RPMI8226 (cell line): ENCODE results near the gene MYT1.
A peak's percentile ranks its signal among the peaks of the same experiment; 100 is the strongest.

Experiments
- DNase-seq: peaks from one replicate; pipeline ENCODE4 v3.0.0-alpha.2; 2015

Gene MYT1

DNA sequence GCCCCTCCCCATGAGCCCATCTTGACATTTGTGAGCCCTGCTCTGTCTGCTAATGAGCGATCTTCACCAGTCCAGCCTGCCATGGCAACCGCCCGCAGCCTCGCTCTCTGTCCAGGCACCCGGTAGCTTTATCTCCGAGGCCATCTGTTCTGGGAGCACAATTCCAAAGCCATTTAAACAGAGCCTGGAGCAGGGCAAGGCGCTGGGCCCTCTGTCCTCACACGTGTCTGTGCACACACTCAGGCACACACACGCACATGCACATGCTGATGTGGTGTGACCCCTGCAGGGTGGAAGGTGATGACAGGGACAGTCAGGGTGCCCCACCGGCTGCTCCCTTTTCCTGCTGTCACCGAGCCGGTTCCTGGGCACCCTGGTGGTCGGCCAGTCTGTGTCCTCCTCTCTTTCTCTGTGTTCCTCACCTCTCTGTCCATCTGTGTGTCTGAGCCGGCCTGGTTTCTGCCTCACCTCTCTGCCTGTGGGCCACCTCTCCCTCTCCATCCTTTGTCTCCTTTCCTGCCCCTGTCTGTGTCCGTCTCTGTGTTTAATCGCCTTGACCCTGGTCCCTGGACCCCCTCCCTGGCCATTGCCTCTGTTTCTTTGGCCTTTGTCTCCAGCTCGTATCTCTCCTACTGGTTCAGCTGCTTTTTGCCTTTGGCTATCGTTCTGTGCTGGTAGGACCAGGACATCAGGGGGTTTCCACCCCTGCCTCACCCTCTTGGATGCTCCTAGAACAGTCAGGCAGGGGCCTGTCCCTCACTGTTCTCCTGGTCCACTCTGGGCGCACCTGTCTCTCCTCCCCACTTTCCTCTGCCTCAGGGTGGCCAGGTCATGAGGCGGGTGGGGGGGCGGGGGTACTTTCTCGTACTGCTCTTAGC lies 8.8 kb upstream of the MYT1 start:
- DNase-seq: no peak

DNA sequence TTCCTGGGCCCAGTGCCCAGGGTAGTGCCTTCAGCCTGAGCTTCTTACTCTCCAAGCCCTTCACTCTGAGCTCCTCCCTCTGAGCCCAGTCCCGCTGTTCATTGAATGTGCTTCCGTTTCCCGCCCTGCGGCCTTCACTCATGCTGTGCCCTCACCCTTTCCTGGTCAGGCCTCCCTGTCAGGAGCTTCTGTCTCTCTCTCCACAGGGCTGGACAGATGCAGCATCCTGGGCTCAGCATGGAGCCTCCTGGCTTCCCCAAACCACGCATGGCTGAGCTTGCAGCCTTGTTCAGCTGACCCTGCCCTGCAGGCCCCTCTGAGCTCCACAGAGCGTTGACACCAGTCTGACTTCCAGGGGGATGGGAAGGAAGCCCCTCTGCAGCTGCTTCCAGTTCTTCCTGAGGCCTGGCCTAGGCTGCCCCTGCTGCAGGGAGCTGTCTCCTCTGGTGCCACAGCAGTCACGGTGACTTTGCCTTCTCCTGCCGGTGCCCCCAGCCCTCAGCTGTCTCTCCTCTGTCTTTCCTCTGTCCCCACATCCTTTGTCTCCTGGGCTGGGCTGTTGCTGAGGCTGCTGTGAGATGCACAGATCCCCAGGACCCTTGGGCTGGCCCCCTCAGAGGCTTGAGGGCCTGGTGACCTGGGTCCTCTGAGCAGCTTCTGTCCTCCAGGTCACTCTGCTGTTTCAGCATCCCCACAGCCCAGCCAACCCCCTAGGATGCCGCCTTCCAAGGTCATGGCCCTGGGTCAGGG lies 7.9 kb upstream of the MYT1 start:
- DNase-seq: peak; percentile 23

GRCh38 chr20:64156886-64157875 lies 7.1 kb upstream of the MYT1 start:
- no peak for DNase-seq

- DNase-seq: no peak
Observed at GRCh38 chr20:64157878-64158277, 6.4 kb upstream of the MYT1 start.

GRCh38 chr20:64158346-64159285 lies 5.6 kb upstream of the MYT1 start:
- no peak for DNase-seq

DNA sequence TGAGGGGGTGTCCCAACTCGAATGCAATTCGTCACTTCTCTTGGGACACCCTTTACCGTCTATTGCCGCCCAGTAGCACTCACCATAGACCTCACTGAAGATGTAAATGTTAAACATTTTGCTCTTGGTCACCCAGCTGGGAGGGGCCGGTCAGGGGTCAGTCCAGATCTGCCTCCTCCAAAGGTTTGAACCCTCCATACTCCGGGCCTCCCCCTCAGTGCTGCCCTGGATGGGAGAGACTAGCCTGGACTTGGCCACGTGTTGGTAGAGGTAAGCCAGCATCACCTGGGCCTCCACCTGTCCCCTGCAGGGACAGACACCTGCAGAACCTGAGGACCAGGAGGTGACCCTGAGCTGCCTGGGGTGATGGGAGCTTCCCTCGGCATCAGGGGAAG lies 5.0 kb upstream of the MYT1 start:
- no peak for DNase-seq

GRCh38 chr20:64159711-64160110 lies 4.5 kb upstream of the MYT1 start:
- DNase-seq: no peak

DNA sequence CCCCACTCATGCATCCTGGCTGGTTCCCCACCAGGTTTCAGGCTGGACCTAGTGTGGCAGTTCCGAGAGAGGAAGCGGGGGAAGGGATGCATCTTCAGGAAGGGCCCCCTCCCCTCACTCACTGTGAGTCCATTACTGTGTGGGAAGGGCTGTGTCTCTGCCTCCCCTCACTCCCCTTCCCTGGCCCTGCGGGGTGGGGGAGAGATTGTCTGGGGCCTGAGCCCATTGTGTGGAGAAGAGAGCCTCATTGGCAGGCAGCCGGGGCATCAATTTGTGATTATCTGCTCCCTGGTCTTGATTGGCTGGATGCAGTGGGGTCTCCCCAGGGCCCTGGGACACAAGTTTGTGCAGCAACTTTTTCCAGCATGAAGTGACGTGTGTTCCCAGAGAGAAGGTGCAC lies 4.1 kb upstream of the MYT1 start:
- no peak for DNase-seq

DNA sequence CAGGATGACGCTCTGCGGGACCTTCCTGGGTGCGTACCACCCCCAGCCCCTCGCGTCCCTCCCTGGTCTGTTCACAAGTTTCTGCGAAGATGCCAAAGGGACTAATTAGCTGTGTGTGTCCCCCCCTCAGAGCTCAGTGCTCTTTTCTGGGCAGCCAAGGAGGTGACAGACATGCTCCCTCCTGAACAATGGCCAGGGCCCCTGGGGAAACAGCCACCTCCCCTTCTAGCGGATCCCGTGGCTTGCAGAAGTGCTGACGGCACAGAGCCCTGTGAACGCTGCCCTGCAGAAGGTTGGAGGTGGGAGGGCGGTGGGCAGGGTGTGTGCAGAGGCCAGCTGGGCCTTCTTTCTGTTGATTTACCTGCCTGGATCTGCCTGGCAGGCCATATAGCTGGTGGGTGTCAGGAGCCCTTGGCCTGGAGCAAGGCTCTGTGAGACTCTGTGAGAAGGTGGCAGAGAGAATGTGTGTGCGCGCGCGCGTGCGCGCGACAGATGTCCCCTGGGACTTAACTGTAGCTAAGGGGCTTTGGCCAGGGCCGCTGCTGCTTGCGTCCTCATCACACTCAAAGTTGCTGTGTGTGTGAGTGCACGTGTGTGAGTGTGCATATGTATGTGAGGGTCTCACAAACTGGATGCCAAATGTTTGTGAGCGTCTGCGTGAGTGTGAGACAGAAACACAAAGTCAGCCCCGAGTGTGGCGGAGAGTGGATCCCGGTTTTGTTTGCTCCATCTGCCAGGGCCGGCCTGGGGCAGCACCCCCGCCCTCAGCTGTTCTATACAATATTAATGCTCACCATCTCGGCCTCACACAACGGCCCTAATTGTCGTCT lies 3.5 kb upstream of the MYT1 start:
- no peak for DNase-seq

DNA sequence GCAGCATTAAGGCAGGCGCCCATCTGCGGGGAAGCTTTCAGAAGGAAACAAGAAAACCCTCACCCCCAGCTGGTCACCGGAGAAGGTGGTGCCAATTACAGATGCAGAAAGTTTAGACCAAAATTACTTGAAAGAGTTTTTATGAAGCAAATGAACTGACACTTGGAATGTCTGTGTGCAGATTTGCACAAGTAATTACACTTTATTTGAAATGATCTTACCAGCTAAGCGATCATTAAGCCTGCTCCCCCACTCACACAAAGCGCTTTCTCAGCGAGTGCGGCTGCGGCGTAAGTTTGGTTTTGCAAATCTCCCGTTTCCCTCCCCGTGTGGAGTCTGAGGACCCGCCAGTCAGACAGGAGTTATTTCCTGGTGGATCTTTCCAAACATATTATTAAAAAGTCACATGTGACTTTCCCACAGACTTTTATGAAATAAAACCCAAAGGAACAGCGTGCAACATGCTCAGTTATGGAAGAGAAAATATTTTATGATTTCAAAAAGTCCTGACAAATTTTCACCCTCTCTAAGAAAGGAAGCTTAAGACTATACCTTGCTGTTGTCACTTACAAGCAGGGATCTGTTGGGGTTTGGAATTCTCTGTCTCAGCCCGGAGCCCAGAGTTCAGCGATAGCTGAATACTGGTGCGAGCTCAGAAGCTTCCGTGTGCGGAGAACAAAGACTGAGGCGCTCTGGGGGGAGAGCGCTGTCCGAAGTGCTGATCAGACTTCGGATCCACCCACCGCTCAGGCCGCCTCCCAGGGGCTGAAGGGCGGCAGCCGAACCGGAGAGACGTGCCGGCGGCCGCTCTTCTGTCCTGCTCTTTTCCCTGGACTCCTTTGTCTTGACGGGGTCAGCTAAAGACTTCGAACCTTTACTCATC lies 2.7 kb upstream of the MYT1 start:
- DNase-seq: peak; percentile 58

DNA sequence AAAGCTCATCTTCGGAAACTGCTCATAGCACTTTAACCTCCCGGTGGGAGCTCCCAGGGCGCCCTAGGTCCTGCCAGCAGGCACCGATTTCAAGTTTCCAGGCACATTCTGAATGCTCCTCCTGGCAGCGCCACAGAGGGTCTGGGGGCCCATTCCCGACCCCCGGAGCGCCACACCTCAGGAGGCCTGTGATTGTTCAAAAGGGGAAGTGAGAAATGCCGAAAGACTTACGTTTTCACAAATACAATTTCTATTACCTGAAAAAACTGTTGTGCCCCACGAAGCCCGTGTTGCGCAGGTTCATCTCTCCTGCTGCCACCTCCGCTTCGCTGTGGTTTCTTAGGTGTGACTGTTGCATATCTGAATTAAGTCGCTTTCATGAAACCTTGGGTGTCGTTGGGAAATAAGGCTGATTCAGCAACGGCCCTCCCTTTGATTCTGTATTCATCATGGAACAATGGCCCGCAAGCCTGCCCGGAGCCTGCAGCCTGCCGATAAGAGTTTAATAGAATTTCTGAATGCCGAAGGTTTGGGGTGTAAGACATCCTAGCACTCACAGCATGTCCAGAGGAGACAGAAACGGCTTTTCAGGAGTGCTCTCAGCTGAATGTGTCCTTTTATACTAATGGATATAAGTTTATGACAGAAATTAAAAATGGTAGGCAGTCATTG lies 1.9 kb upstream of the MYT1 start:
- peak; percentile 48 for DNase-seq

DNA sequence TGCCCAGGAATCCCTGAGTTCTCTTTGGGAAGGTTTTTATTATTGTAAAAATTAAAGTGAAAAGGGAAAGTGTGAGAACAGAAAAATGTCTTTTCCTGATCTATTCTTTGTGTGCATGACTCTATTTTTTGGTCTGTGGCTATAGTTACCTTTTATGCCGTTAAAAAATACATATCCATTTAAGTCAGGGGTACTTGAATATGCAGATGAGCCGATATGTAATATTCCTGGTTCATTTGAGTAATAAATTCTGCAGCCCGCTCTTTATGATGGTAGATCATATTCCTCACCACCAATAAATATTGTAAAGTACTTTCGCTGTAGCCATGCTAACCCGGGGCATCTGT lies 503 bp upstream of the MYT1 start:
- no peak for DNase-seq

DNA sequence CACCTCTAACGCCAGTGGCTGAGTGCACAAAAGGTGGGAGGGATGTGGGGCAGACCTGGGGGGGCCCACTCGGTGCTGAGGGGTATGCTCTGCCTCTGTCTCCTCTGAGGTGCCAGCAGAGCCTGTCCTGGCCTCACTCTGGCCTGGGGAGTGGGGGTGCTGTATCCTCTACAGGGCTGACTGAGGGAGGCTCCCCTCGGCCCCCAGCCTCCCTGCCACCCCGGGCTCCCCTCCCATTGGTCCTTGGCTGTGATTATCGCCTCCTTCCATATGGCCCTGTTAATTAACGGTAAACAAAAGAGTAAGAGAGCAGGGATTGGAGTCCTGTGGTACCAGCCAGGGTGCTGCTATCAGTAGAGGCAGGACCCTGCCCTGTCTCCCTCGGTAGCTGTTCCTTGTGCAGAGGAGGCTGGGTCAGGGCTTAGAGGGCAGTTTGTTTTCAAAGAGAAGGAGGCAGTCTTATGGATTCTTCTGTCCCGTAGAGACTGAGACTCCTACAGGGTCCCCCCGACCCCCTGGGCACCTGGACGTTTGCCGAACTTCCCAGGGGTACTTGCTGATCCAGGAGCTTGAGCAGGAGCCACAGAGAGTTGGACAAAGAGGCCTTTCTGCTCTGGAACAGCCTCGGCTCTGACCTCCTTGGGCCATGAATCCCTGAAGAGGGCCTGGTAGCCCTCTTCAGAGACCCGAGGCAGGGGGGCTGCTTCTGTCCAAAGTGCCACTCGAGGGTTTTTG lies 1.8 kb downstream of the MYT1 start:
- no peak for DNase-seq

GRCh38 chr20:64166721-64167615 lies 2.7 kb downstream of the MYT1 start:
- DNase-seq: no peak

DNA sequence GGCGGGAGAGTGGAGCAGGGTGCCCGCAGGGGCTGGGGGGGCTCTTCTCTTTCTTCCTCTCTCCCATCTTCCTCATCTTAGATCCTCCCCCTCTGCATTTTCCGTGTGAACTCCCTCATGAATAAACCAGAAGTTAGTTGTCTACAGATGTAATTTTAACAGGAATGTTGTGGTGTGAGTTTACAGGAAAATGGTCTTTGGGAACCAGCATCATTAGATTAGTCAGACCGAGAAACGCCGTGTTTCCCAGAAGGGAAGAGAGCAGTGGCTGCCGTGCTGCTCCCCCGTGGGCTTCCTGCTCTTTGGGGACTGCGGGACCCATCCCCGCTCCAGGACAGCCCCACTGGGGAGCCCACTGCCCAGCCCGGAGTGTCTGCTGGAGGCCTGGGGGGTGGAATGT lies 3.4 kb downstream of the MYT1 start:
- no peak for DNase-seq

GRCh38 chr20:64168381-64169090 lies 4.3 kb downstream of the MYT1 start:
- DNase-seq: no peak

GRCh38 chr20:64169091-64169560 lies 4.9 kb downstream of the MYT1 start:
- DNase-seq: no peak
